HL-60 (cell line): Measurements from ENCODE around the gene GOLGA3.

Source experiments
- DNase-seq, 2 experiments: peaks; one replicate each; pipeline ENCODE4 v3.0.0-alpha.2; 2010 to 2020; ENCODE audit warnings: low read depth in 1 of 2, low spot score in 1 of 2
- H3K27ac ChIP-seq: fragments of 250-450 bp; sonication (Bioruptor Pico); replicated peaks from 2 replicates; pipeline ENCODE4 v1.5.1; 2020; ENCODE audit warnings: mild to moderate bottlenecking, moderate library complexity
- H3K27me3 ChIP-seq: fragments of 250-450 bp; sonication (Bioruptor Pico); 2 replicates; pipeline ENCODE4 v1.5.1; 2021; ENCODE audit warnings: mild to moderate bottlenecking, moderate library complexity; ENCODE audit not compliant: insufficient read depth, poor library complexity, severe bottlenecking
- H3K4me3 ChIP-seq: replicated peaks from 2 replicates; pipeline ENCODE4 v1.5.1; 2011; ENCODE audit warnings: mild to moderate bottlenecking, control low read depth, low read length; ENCODE audit not compliant: insufficient read depth
- CTCF ChIP-seq: IDR thresholded peaks from one replicate; pipeline ENCODE4 v1.5.1; 2011; ENCODE audit warnings: low read length, control low read depth, inconsistent platforms; ENCODE audit not compliant: insufficient read depth
- GABPA ChIP-seq: IDR thresholded peaks from 2 replicates; pipeline ENCODE4 v1.6.1; 2012; ENCODE audit warnings: low read depth
- POLR2AphosphoS5 ChIP-seq: IDR thresholded peaks from 2 replicates; pipeline ENCODE4 v1.6.1; 2012; ENCODE audit warnings: low read depth
- SPI1 ChIP-seq: IDR thresholded peaks from 2 replicates; pipeline ENCODE4 v1.6.1; 2012; ENCODE audit warnings: low read depth, mild to moderate bottlenecking, borderline replicate concordance
- TF ChIP-seq, protein P1 (sequence below): IDR thresholded peaks from 2 replicates; pipeline ENCODE4 v1.6.1; 2012; ENCODE audit warnings: low read depth; ENCODE audit not compliant: insufficient replicate concordance

Gene GOLGA3

GRCh38 chr12:132827763-132828703 lies 636 bp downstream of the GOLGA3 start:
- H3K27me3 ChIP-seq: no peaks in the 10 kb centered on the region
- H3K27ac ChIP-seq: peak overlapping the region; percentile 100
- DNase-seq: peak; percentile 49 to 51
- peak overlapping the region; percentile 97 for H3K4me3 ChIP-seq
- TF ChIP-seq POLR2AphosphoS5 (no peak), GABPA (no peak), CTCF (no peak), SPI1 (no peak)
- TF ChIP-seq, protein P1, sequence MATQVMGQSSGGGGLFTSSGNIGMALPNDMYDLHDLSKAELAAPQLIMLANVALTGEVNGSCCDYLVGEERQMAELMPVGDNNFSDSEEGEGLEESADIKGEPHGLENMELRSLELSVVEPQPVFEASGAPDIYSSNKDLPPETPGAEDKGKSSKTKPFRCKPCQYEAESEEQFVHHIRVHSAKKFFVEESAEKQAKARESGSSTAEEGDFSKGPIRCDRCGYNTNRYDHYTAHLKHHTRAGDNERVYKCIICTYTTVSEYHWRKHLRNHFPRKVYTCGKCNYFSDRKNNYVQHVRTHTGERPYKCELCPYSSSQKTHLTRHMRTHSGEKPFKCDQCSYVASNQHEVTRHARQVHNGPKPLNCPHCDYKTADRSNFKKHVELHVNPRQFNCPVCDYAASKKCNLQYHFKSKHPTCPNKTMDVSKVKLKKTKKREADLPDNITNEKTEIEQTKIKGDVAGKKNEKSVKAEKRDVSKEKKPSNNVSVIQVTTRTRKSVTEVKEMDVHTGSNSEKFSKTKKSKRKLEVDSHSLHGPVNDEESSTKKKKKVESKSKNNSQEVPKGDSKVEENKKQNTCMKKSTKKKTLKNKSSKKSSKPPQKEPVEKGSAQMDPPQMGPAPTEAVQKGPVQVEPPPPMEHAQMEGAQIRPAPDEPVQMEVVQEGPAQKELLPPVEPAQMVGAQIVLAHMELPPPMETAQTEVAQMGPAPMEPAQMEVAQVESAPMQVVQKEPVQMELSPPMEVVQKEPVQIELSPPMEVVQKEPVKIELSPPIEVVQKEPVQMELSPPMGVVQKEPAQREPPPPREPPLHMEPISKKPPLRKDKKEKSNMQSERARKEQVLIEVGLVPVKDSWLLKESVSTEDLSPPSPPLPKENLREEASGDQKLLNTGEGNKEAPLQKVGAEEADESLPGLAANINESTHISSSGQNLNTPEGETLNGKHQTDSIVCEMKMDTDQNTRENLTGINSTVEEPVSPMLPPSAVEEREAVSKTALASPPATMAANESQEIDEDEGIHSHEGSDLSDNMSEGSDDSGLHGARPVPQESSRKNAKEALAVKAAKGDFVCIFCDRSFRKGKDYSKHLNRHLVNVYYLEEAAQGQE: no peak

DNA sequence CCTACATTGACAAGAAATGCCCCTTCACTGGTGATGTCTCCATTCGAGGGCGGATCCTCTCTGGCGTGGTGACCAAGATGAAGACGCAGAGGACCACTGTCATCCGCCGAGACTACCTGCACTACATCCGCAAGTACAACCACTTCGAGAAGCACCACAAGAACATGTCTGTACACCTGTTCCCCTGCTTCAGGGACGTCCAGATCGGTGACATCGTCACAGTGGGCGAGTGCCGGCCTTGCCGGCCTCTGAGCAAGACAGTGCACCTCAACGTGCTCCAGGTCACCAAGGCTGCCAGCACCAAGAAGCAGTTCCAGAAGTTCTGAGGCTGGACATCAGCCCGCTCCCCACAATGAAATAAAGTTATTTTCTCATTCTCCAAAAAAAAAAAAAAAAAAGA lies 2.8 kb downstream of the GOLGA3 start:
- Histone ChIP-seq H3K27me3 (no peaks in the 10 kb centered on the region), H3K27ac (no peak overlapping the region), H3K4me3 (no peak overlapping the region)
- DNase-seq: no peak
- TF ChIP-seq GABPA: no peak
- TF ChIP-seq CTCF: no peak
- TF ChIP-seq, protein P1: no peak
- TF ChIP-seq SPI1: no peak
- TF ChIP-seq POLR2AphosphoS5: no peak

GRCh38 chr12:132825089-132825488 lies 3.6 kb downstream of the GOLGA3 start:
- H3K27me3 ChIP-seq: no peaks in the 10 kb centered on the region
- DNase-seq: no peak
- H3K4me3 ChIP-seq: no peak overlapping the region
- no peak overlapping the region for H3K27ac ChIP-seq
- no peak for TF ChIP-seq SPI1
- TF ChIP-seq GABPA: no peak
- no peak for TF ChIP-seq POLR2AphosphoS5
- TF ChIP-seq, protein P1: no peak
- no peak for TF ChIP-seq CTCF
